ENCODE results near the gene ATG16L1. TPM values are rescaled to one million over a fixed set of nuclear protein-coding genes. Genes with fewer than 3 reads are reported as not detected.

The ATG16L1 gene
- total RNA-seq, 2 donors from 2014 or later: 15.8 to 17.8 TPM

DNA sequence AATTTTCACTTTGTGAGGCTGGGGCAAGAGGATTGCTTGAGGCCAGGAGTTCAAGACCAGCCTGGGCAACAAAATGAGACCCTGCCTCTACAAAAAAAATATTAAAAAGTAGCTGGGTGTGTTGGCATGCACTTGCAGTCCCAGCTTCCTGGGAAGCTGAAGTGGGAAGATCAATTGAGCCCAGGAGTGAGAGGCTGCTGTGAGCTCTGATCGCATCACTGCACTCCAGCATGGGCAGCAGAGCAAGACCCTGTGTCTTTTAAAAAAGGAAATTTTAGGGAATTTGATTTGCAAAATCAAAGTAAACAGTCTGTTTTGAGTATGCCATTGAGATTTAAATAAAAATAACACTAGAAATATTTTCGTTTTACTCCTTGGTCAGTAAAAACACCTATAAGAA lies 27.4 kb downstream of the ATG16L1 start:
- intact Hi-C loops (cut with DNase I): no loop called here
- DNase-seq: no peak
- ATAC-seq: no peak

DNA sequence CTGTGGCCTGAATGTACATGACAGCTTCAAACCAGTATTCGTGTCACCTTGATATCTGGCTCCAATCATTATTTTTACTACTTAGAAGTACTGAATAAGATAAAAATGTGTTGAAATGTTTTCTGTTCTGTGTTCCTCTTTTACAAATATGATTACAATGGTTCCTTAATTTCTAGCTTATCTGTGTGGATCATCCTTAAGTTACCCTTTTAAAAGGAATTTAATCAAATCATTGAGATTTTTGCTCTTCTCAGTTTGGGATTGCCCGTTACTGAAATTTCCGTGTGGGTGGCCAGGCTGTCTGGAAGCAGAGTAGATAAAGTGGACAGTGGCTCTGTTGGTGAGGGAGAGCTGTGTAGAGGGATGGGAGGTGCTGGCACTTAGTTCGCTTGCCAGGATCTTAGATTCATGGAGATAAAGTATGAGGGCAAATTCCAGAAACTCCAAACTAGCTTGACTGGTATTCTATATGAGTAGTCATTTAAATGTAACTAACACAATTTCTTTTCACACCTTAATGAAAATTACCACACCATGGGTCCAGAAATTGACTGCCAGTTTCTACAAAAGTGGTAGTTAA lies 28.7 kb downstream of the ATG16L1 start:
- DNase-seq: no peak
- intact Hi-C loops (cut with DNase I): no loop called here
- no peak for ATAC-seq

DNA sequence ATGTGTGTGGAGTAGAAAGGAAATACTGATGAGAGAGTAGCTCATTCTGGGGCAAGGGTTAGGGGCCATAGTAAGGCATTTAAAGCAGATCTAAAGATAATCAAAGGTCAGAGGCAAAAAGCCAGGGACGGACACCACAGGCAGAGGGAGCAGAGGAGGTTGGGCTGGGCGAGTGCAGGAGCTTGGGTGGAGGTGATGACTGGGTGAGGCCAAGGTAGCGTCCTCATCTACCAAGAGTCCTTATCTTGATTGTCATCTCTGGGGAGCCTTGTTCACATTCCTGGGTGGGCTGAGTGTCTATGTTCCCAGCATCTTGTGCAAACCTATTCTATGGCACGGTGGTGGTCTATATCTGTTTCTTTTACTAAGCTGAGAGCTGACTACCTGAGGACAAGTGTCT lies 30.1 kb downstream of the ATG16L1 start:
- no peak for DNase-seq
- no peak for ATAC-seq

DNA sequence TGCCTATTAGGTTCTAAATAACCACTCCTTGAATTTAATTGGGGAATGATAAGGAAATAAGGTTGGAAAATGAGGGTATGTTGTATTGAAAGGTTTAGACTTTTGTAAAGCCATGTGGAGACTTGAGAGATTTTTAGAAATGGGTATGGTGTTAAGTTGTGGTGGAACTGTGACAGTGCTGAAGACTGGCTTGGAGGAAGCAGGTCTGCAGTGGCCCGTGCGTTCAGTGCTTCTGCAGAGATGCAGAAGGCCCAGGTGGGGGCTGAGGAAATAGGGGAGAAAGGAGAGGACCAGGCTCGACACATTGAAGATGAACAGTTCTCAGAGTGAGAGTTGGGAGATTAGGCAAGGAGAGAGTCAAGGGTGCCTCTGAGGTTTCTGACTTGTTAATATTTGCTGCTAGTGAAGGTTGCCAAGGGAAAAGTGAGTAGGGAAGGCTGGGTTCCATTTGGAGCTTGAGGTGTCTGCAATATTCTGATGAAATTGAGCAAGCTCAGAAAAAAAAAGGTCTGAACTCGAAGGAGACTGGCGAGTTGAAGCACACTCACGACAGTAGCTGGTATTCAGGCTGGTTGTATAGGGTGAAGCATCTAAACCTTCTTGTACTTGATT lies 30.6 kb downstream of the ATG16L1 start:
- intact Hi-C loops (cut with DNase I): no loop called here
- no peak for DNase-seq
- peak in 1 of 2 donors; percentile 53 for ATAC-seq

More for the DNA sequence above, 30.1 kb downstream of the ATG16L1 start:
- intact Hi-C loops (cut with DNase I): no loop called here

DNA sequence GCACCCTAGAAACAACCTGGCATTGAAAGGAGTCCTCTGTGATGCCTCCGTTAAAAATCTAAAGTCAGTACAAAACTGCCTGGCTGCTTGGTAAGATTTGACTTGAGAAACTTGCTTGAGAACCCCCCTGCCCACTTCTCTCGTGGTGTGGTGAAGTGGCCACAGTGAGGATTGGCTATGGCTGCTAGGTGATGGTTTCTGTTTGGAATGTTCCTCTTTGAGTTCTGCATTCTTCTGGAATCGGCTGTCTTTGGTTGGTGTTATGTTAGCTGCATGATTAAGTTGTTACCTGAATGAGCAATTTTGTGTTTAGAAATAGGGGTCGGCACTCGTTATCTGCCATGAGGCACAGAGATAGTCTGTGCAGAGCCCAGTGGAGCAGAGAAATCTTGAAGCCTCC lies 34.4 kb downstream of the ATG16L1 start:
- intact Hi-C loops (cut with DNase I): no loop called here
- no peak for ATAC-seq
- DNase-seq: no peak

DNA sequence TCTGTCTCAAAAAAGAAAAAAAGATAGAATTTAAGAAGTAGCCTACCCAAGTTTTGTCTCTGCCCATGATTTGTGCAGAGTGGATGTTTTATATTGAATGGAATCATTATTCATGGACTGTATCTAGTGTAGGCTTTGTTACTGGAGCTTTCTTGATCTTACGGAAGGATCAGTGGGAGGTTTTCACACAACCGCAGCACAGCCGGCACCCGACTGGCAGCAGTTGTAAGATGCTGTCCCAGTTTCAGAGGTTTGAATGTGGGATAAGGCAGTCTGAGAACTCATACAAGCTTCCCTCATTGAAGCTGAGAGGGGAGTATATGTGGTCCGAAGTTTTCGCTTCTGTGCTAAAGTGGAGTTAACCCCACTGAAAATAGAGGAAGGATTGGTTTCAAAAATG lies 36.4 kb downstream of the ATG16L1 start:
- DNase-seq: no peak
- ATAC-seq: no peak
- intact Hi-C loops (cut with DNase I): no loop called here

DNA sequence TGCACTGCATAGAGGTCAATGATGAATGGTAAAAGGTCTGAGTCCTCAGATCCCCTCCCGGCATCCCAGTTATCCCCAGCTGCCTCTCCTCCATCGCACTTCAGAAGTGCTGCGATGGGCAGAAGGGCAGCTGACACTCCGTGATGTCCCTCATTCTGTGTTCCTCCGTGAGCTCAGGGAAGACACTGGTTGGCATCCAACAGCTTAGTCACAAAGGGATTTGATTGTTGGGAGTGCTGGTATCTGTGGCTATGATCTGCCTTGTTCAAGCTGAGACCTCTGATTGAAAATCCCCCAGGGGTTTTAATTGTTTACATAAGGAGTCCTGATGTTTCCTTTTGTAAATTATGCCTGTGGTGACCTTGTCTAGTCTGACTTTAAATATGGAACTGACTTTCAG lies 37.2 kb downstream of the ATG16L1 start:
- ATAC-seq (no peak), DNase-seq (no peak)
- intact Hi-C loops (cut with DNase I): no loop called here

DNA sequence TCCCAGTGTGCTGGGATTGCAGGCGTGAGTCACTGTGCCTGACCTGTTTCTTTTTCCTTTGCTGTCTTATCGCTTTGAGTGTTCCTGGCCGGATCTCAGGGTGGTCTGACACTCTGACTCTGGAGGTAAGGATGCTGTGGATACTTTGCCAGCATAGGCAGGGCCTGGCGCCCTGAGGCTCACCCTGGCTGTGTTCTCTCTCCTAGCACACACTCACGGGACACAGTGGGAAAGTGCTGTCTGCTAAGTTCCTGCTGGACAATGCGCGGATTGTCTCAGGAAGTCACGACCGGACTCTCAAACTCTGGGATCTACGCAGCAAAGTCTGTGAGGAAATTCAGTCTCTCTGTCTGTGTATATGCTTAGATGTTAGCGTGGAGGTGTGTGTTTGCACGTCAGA lies 38.2 kb downstream of the ATG16L1 start:
- intact Hi-C loops (cut with DNase I): no loop called here
- DNase-seq (no peak), ATAC-seq (no peak)

DNA sequence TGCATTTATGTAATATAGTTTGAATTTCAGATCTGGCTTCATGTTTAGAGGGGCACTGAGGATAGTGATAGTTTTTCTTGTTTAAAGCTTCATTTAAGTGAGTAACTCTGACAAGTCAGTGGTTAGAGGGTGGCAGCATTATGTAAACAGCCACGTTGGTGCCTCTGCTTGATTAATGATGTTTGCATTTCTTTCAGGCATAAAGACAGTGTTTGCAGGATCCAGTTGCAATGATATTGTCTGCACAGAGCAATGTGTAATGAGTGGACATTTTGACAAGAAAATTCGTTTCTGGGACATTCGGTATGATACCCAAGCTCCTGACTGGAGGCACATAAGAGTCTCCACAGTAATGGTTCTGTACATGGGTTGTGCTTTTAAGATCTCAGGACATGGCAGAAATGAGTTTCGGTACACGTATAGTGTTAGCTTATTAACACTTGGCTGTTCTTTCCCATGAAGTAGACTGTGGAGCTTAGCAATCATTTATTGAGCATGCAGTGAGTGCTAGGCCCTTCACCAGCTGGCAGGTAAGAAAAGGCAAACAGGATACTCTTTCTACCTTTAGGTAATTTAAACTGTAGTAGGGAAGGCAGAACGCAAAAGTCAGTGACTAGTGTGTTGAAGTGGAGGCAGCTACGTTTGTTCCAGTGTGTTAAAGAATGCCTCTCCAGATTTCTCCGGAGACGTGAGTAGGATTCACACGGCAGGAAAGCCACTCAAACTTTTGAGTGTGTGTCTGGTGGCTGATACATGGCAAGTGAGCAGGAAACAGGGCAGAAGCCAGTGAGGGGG lies 38.8 kb downstream of the ATG16L1 start:
- intact Hi-C loops (cut with DNase I): no loop called here
- ATAC-seq (no peak), DNase-seq (no peak)

DNA sequence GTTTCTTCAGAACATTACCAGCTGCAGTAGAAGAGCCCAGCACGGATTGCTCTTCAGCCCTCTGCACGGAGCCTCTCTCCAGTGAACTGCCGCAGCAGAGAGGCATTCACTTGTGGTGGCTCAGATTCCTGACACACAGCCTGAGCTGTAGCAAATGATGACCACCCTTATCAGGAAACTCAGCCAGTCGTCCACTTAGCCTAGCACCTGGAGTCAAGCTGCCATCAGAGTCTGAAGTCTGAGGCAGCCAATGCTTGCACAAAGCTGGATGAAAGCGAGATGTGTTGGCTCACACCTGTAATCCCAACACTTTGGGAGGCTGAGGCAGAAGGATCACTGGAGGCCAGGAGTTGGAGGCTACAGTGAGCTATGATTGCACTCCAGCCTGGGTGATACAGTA lies 44.4 kb downstream of the ATG16L1 start:
- DNase-seq (no peak), ATAC-seq (no peak)
- intact Hi-C loops (cut with DNase I): no loop called here

DNA sequence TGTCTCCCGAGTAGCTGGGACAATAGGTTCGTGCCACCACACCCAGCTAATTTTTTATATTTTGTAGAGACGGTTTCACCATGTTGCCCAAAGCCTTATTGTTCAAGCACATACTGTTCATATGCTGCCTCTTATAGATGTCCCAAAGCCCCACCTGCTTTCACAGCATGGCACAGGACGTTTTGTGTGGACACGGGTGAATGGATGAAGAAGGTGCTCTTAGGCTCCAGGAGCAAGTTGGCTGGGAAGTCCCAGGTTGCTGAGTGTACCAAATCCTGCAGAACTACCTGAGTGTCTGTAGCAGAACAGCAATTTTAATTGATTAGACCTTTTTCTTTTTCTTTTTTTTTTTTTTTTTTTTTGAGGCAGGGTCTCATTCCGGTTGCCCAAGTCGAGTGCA lies 45.6 kb downstream of the ATG16L1 start:
- ATAC-seq (no peak), DNase-seq (no peak)
- intact Hi-C loops (cut with DNase I): no loop called here

DNA sequence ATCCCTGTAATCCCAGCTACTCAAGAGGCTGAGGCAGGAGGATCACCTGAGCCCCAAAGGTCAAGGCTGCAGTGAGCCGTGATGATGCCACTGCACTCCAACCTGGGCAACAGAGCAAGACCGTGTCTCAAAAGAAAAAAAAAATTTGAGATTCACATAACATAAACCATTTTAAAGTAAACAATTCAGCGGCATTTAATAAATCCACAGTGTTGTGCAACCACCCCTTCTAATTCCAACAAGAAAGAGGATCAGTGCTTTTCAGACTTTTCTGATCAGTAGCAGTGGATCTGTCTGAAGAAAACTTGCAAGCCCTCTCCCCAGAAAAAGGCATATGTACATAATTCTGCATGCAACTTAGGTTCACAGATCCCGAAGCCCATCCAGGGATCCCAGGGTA lies 48.9 kb downstream of the ATG16L1 start:
- intact Hi-C loops (cut with DNase I): no loop called here
- no peak for ATAC-seq

DNA sequence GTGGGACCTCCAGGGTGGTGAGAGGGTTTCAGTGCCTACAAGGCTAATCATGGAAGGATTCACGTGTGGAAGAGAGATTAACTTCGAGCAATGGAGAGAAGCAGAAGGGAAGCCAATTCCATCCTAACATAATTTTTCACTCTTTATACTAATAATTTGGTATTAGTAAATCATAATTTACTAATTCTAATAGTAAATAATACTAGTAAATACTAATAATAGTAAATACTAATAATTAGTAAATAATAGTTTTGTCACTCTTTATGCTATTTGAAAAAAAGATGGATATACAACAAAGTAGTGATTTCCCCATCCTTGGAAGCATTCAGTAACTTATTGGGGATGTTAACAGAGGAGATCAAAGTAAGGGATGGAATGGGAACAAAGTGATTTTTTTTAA lies 49.8 kb downstream of the ATG16L1 start:
- DNase-seq (no peak), ATAC-seq (no peak)
- intact Hi-C loops (cut with DNase I): no loop called here

More for the DNA sequence above, 48.9 kb downstream of the ATG16L1 start:
- DNase-seq: no peak

DNA sequence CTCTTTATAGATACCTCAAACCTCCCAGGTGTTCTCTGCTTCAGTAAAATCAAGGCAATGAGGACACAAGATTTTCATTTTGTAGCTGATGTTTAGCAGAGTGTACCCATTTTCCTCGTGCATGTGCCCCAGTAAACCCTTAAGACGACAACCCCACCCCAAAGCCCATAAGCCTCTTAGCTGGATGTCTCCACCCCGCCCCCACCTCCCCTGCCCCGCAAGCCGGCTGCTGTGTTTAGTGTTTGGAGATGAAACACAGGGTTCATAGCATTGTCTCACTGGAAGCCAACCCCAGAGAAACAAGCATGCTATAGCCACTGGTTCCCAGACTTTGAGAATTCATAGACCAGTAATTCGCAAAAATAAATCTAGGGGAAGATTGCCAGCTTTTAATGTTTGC lies 50.3 kb downstream of the ATG16L1 start:
- DNase-seq: no peak
- intact Hi-C loops (cut with DNase I): no loop called here
- ATAC-seq: no peak

DNA sequence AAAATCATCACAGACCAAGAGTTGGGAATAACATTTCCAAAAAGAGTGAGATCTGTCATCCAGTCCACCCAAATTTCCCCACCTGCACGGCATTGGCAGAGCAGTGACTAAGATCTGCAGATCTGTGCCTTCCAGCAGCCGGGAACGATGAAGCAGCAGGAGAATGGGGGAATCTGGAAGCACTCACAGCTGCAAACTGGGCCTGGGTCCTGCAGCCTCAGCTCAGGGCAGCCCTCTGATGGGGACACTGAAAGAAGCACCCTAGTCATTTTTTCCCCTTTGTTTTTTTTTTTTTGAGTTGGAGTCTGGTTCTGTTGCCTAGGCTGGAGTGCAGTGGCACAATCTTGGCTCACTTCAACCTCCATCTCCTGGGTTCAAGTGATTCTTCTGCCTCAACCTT lies 51.8 kb downstream of the ATG16L1 start:
- DNase-seq (no peak), ATAC-seq (no peak)
- intact Hi-C loops (cut with DNase I): no loop called here

DNA sequence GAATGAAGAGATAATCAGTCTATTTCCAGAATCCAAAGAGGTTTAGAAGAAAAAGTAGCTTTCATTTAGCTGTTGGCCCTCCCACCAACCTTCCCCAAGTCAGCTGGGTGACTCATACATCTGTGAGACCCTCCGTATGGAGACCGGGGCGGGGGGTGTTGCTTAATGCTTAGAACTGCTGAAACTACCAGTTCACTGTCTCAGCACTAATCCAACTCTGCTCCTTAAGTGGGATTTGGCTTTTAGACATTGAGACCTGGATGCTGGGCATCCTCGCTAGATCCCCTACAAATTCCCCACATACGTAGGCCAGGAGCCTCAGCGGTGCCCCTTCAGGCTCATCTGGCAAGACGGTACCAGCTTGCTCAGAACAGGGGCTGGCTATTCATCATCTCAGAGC lies 56.1 kb downstream of the ATG16L1 start, which contains the start of gene SAG:
Gene SAG (plus strand): TSS at position 252 of the 400 bp plus-strand sequence. CDS start 1,374 bp downstream, outside the sequence.
- intact Hi-C loops (cut with DNase I): no loop called here
- ATAC-seq (no peak), DNase-seq (no peak)

DNA sequence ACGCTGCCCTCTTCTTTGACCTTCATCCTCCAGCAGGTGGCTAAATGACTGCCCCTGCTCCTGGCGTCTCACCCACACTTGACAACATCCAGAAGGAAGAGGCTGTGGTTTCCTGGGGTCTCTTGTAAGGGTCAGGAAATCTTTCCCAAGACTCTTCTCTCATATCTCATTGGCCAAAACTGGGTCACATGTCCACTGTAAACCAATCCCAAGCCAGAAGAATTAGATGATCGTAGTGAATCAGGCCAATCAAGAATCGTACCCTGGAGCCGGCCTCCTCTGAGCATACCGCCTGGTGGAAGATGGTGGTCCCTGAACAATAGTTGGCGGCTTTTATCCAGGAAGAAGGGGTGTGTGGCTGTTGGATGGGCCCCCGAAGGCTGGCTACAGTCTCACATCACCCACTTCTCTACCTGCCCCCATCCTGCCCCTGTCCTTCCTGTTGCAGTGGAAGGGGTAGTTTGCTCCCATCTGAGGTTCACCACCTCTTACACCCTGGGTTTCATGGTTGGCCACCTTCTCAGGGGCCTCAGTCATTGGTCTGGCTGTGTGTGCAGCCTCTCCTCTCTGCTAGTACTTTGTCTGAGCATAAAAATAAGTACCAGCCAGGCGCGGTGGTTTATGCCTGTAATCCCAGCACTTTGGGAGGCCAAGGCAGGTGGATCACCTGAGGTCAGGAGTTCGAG lies 59.9 kb downstream of the ATG16L1 start:
- ATAC-seq (no peak), DNase-seq (no peak)
- intact Hi-C loops (cut with DNase I): no loop called here

DNA sequence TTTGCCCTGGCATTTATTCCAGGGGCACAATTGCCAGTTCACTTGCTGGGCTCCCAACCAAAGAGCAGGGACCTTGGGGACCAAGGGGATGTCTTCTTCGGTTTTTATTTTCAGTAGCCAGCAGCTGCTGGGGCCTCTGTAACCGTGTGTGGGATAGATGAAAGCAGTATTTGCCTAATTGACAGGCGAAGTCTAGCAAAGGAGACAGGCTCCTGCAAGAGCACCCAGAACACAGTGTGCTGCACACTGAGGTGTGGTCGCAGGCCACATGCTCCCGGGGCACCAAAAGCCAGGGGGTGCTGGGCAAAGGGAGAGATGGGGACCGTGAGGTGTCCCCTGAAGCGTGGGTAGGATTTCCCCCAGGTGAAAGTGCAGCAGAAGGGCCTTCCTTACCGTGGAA lies 61.4 kb downstream of the ATG16L1 start:
- ATAC-seq (no peak), DNase-seq (no peak)
- intact Hi-C loops (cut with DNase I): no loop called here

DNA sequence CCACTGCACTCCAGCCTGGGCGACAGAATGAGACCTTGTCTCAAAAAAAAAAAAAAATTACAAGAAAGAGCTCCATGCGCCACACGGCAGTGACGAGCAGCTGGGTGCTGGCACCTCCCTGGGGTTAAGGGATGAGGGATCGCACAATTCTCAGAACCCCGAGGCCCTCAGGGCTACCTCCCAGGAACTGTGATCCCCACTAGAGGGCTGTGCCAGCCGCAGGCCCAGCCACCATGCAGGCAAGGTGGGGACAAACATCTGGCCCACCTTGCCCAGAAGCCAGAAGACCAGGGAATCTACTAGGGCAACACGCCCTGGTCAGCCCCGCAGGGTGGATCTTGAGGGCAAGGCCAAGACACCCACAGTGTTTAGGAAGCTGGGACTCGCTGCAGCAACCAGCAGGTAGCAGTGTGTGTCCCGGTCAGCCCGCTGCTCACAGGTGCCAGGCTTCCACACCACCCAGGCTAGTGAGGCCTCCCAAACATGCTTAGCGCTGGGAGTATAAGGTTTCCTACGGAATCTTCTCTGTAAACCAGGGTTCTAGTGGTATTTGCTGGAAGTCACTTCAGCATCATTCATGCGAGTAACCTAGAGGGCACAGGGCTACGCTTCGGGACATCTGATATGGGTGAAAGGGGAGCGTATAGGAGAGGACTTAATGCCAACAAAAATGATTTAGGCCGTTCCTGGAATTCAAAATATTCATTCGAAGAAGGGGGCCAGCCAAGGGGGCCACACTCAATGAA lies 62.9 kb downstream of the ATG16L1 start:
- no peak for DNase-seq
- intact Hi-C loops (cut with DNase I): no loop called here
- ATAC-seq: no peak
